PFSK-1 (cell line): ENCODE results near the gene RALGAPB.

Source experiments
- FOXP2 ChIP-seq: optimal IDR thresholded peaks from 2 replicates; pipeline ENCODE3; 2011; ENCODE audit warnings: borderline replicate concordance, control low read depth, inconsistent platforms; ENCODE audit not compliant: insufficient read depth; ENCODE audit errors: extremely low read length, extremely low read depth
- POLR2AphosphoS5 ChIP-seq: IDR thresholded peaks from 2 replicates; pipeline ENCODE4 v1.6.1; 2012; ENCODE audit warnings: low read depth, mild to moderate bottlenecking, control low read depth, low read length, moderate library complexity
- SIN3A ChIP-seq: IDR thresholded peaks from 2 replicates; pipeline ENCODE4 v1.6.1; 2012; ENCODE audit warnings: mild to moderate bottlenecking, low read length, moderate library complexity, borderline replicate concordance; ENCODE audit not compliant: insufficient read depth
- TAF1 ChIP-seq: IDR thresholded peaks from 2 replicates; pipeline ENCODE4 v1.6.1; 2012; ENCODE audit warnings: low read length, control low read depth, borderline replicate concordance; ENCODE audit not compliant: insufficient read depth
- TF ChIP-seq, protein P1 (sequence below), 2 experiments: IDR thresholded peaks; 2 replicates each; pipeline versions ENCODE4 v1.6.1 to v1.8.0; 2011 to 2012; ENCODE audit warnings: low read depth in 2 of 2, low read length in 2 of 2, control low read depth in 1 of 2, inconsistent platforms in 1 of 2, mild to moderate bottlenecking in 1 of 2, moderate library complexity in 1 of 2; ENCODE audit not compliant: insufficient read depth in 1 of 2

RALGAPB gene

DNA sequence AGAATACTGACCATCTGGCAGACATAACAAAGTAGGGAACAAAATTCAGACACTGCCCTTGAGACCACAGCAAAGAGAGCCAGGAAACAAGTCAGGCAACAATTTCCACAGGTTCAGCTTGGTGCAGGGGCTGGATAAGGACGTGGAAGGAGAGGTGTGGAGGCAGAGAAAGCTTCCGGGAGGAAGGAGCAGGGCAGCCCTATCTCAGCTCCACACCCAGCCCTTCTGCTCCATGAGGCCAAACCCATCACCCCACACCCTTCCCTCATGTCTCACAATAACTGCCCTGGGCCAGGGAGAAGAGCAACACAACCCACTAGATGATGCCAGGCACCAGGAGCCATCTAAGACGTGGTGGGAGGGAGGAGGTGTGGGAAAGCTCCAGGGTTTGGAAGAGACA, 43.3 kb upstream of the RALGAPB start:
- TF ChIP-seq TAF1, result no peak
- TF ChIP-seq POLR2AphosphoS5, result no peak
- TF ChIP-seq SIN3A, result no peak
- TF ChIP-seq FOXP2, result no peak
- TF ChIP-seq, protein P1, sequence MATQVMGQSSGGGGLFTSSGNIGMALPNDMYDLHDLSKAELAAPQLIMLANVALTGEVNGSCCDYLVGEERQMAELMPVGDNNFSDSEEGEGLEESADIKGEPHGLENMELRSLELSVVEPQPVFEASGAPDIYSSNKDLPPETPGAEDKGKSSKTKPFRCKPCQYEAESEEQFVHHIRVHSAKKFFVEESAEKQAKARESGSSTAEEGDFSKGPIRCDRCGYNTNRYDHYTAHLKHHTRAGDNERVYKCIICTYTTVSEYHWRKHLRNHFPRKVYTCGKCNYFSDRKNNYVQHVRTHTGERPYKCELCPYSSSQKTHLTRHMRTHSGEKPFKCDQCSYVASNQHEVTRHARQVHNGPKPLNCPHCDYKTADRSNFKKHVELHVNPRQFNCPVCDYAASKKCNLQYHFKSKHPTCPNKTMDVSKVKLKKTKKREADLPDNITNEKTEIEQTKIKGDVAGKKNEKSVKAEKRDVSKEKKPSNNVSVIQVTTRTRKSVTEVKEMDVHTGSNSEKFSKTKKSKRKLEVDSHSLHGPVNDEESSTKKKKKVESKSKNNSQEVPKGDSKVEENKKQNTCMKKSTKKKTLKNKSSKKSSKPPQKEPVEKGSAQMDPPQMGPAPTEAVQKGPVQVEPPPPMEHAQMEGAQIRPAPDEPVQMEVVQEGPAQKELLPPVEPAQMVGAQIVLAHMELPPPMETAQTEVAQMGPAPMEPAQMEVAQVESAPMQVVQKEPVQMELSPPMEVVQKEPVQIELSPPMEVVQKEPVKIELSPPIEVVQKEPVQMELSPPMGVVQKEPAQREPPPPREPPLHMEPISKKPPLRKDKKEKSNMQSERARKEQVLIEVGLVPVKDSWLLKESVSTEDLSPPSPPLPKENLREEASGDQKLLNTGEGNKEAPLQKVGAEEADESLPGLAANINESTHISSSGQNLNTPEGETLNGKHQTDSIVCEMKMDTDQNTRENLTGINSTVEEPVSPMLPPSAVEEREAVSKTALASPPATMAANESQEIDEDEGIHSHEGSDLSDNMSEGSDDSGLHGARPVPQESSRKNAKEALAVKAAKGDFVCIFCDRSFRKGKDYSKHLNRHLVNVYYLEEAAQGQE (IDR thresholded peaks at IDR 0.05; ENCODE audit: insufficient read depth in 1 of 2, low read depth in 2 of 2, low read length in 2 of 2), result no peak

DNA sequence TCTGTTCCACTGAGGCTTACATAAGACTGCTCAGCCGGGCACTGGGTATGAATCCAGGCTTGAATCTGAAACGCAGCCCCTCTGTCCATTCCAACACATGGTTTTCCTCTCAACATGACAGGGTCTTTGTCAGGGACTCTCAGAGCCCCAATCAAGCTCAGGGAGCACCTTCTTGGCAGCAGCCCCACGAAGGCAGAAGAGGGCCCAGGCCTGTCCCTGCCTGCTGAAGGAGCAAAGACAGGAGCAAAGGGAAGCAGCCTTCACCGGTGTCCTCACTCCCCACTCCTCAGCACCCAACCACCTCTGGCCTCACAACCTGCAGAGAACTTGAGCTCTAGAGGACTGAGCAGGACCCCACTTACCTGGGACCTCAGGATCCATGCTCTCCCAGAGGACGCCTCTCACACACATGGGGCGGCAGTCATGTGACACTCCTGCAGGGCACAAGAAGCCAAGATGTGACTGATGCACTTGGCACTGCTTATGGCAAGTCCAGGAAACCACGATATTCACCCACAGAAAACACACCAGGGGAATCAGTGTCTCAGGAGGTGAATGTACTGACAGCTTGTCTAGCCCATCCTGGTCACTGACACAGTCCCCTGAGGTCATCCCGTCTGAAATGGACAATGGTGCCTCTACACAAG, 41.8 kb upstream of the RALGAPB start:
- TF ChIP-seq SIN3A, result no peak

DNA sequence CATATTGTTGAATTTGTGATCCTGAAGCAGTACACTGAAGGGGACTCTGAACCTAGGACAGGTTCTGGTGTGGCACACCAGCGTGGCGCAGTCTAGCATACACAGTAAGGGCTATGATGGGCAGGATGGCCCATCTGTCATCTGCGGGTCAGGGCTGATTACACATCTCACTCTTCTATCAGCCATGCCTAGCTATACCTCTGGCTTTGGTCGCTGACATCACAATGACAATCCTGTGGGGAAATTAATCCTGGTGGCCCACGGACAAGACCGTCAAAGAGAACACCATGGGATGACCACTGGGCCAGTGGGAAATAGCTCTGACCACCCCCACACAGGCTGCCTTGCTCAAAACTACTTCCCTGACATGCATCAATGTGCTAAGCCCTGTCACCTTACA, 40.4 kb upstream of the RALGAPB start:
- TF ChIP-seq SIN3A, result no peak
- no peak for TF ChIP-seq FOXP2
- TF ChIP-seq TAF1, result no peak
- no peak for TF ChIP-seq POLR2AphosphoS5
- TF ChIP-seq, protein P1 (IDR thresholded peaks at IDR 0.05; ENCODE audit: insufficient read depth in 1 of 2, low read depth in 2 of 2, low read length in 2 of 2), result no peak

DNA sequence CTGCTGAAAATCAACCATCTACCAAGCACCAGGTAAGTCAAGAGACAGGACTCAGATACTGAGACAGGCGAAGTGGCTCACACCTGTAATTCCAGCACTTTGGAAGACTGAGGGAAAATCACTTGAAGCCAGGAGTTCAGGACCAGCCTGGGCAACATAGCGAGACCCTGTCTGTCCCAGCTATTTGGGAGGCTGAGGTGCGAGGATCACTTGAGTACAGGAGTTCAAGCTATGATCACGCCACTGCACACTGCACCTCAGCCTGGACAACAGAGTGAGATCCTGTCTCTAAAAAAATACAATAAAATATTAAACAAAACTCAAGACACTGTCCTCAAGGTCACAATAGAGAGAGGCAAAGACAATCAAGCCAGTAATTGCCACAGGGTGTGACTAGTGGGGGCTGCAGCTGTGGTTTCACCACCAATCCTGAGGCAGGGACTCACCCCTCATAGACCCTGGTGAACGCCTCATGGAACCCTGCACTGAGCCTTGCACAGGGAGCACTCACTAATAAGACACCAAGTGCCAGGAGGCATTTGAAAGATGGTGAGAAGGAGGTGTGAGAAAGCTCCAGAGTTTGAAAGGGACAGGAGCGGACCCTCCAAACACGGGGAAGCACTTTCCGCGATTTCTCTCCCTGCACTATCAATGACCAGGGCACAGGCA, 39.2 kb upstream of the RALGAPB start:
- TF ChIP-seq POLR2AphosphoS5, result peak; percentile 33; the same call in 1 of the 2 replicates
- no peak for TF ChIP-seq SIN3A

DNA sequence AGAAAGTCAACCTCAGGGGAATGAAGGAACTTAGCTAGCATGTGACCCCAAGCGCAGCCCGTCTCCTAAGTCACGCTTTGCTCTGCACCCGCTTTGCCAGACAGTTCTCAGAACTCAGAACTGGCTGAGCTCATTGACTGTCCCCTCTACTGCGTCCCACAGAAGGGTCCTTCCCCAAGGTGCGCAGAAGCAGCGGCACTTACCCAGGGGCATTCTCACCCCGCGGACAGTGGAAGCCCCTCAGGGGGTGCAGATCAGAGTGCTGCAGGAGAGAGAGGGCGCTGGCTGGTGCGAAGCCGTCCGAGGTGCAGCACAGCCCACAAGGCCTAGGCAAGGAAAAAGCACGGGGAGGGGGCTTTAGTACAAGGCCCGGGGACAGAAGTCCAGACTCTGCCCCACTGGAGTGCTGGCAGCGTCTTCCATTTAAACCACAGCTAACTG, 38.3 kb upstream of the RALGAPB start:
- no peak for TF ChIP-seq FOXP2
- TF ChIP-seq SIN3A, result no peak
- no peak for TF ChIP-seq TAF1
- TF ChIP-seq POLR2AphosphoS5, result no peak
- TF ChIP-seq, protein P1 (IDR thresholded peaks at IDR 0.05; ENCODE audit: insufficient read depth in 1 of 2, low read depth in 2 of 2, low read length in 2 of 2), result no peak

DNA sequence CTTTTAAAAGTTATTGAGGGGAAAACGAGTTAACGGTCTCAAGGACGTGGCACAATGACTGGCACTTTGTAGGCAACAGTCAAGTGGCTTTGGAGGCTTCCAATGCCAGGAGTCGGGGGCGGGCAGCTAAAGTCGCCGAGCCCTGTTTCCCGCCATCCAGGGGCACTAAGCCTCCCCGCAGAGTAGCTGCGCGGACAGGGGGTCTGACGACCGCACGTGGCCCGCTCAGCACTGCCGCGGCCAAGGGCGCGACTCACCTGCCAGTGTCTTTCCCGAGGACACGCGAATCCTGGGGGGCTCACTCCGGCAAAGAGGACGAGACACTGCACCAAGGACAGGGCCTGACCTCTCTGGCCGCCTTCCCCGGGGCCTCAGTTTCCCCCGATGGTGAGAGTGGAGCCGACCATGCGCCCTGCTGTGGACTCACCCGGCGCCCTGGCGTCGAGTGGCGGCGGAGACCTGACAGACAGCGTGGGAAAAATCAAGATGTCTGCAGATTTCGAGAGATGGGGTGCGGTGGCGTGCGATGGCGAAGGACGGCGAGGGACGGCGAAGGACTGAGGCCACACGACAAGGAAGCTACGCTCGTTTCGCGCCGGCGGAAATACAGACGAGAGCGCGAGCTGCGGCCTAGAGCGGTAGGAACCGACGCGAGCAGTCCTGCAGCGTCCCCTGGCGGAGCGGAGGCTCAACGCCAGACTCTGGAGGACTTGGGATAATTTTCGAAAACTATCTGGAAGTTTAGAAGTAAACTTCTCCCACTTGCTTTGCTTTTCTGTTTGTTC, 37.7 kb upstream of the RALGAPB start, which contains the start of gene SNHG17:
SNHG17 (minus strand) TSS at position 559 of the 785 bp plus-strand sequence.
- TF ChIP-seq SIN3A (peak; percentile 89; the same call in 1 of the 2 replicates), TAF1 (peak; percentile 100), FOXP2 (peak; percentile 96), POLR2AphosphoS5 (peak; percentile 99)
- TF ChIP-seq, protein P1 (IDR thresholded peaks at IDR 0.05; ENCODE audit: insufficient read depth in 1 of 2, low read depth in 2 of 2, low read length in 2 of 2), result peak; percentile 59 to 63; a peak in 2 of 4 replicates
